Lung (tissue), 12 donors: Measurements from ENCODE around the gene SPATA32. TPM values are rescaled to one million over a fixed set of nuclear protein-coding genes. Genes with fewer than 3 reads are reported as not detected.

Experiments used
- ATAC-seq: fragments of 200-7000 bp; cut with Tn5 transposase; one replicate; pipeline ENCODE4 v1.9.1; 2020; ENCODE audit warnings: moderate number of reproducible peaks; ENCODE audit not compliant: insufficient read depth, low FRiP score
- DNase-seq, 3 donors: peaks; one replicate each; pipeline ENCODE4 v3.0.0-alpha.2; 2013 to 2017
- H3K27ac ChIP-seq, 2 donors: one replicate each; pipeline ENCODE4 v1.5.1; 2013; ENCODE audit warnings: mild to moderate bottlenecking in 2 of 2, moderate library complexity in 2 of 2, control low read depth in 1 of 2, inconsistent platforms in 1 of 2, low read depth in 1 of 2, low read length in 1 of 2
- H3K27me3 ChIP-seq, 3 donors: one replicate each; pipeline ENCODE4 v1.5.1; 2013; ENCODE audit warnings: low read length in 2 of 3; ENCODE audit not compliant: control insufficient read depth in 3 of 3, insufficient read depth in 3 of 3
- H3K36me3 ChIP-seq, 4 donors: one replicate each; pipeline ENCODE4 v1.5.1; 2013; ENCODE audit warnings: low read length in 4 of 4, mild to moderate bottlenecking in 1 of 4, moderate library complexity in 1 of 4; ENCODE audit not compliant: control insufficient read depth in 4 of 4, insufficient read depth in 4 of 4
- H3K4me1 ChIP-seq, 5 donors: one replicate each; pipeline ENCODE4 v1.5.1; 2013; ENCODE audit warnings: low read length in 5 of 5, mild to moderate bottlenecking in 2 of 5, moderate library complexity in 1 of 5; ENCODE audit not compliant: control insufficient read depth in 5 of 5, insufficient read depth in 5 of 5
- H3K4me3 ChIP-seq: one replicate; pipeline ENCODE4 v1.5.1; 2013; ENCODE audit warnings: mild to moderate bottlenecking, control low read depth, moderate library complexity
- H3K9ac ChIP-seq, 2 donors: one replicate each; pipeline ENCODE4 v1.5.1; 2013; ENCODE audit warnings: low read length in 2 of 2, control low read depth in 1 of 2; ENCODE audit not compliant: insufficient read depth in 1 of 2
- H3K9me3 ChIP-seq, 4 donors: one replicate each; pipeline ENCODE4 v1.5.1; 2013; ENCODE audit warnings: low read length in 3 of 4, mild to moderate bottlenecking in 1 of 4, moderate library complexity in 1 of 4; ENCODE audit not compliant: control insufficient read depth in 4 of 4, insufficient read depth in 3 of 4
- CTCF ChIP-seq: IDR thresholded peaks from 2 replicates; pipeline ENCODE4 v1.5.1; 2012; ENCODE audit warnings: mild to moderate bottlenecking; ENCODE audit errors: control extremely low read depth, extremely low read depth
- WGBS, 2 donors: extraction: QIAGEN DNeasy Blood & Tissue Kit; methylation state at CpG; one replicate each; pipeline ENCODE4 v1.1.7; 2013; 5-methylcytosine and 5-hydroxymethylcytosine counted together
- polyA plus RNA-seq, 2 donors: library from polyadenylated mRNA; stranded (reverse); fragments of 200-250 nt; gene quantifications; one replicate each; pipeline ENCODE4 v1.2.1, GENCODE V29; 2013
- total RNA-seq, 2 donors: library from RNA; depleted of rRNA in 1 of 2; stranded (reverse); fragments of >200 nt in 1 of 2; gene quantifications; one replicate each; pipeline ENCODE4 v1.2.1, GENCODE V29; 2014 to 2021
- donor health status: control.
- donor health status: control.
- donor health status: Bipolar disorder and iron deficiency.
- donor health status: healthy.
- donor health status: DM: yes; HTN: yes; CAD: no.

Gene SPATA32
- total and polyA plus RNA-seq, 4 donors, result 0.08 to 0.40 (median 0.21) TPM; not detected in 1

GRCh38 chr17:45300060-45300751, 38.3 kb upstream of the SPATA32 start:
- Histone ChIP-seq H3K4me1 (peaks cover 7 to 14% (median 10%) of the 10 kb centered on the region in 5 donors), H3K4me3 (no peak overlapping the region), H3K36me3 (no peaks in the 10 kb centered on the region), H3K9me3 (no peaks in the 10 kb centered on the region), H3K27ac (no peak overlapping the region), H3K9ac (no peak overlapping the region), H3K27me3 (no peaks in the 10 kb centered on the region)
- ATAC-seq, result no peak
- no peak for TF ChIP-seq CTCF
- WGBS, 2 donors, result 84 to 88% methylated on average over 7 of the region's 7 CpGs
- no peak for DNase-seq

- no peak for ATAC-seq
- H3K4me1 ChIP-seq, result peaks cover 7 to 16% (median 11%) of the 10 kb centered on the region in 5 donors
These were observed 37.5 kb upstream of the SPATA32 start for GRCh38 chr17:45299361-45299760.

GRCh38 chr17:45298546-45299285, 36.8 kb upstream of the SPATA32 start:
- Histone ChIP-seq H3K27me3 (no peaks in the 10 kb centered on the region), H3K9me3 (no peaks in the 10 kb centered on the region), H3K9ac (peak overlapping the region in 1 of 2 donors; percentile 35), H3K4me3 (no peak overlapping the region), H3K4me1 (peaks cover 10 to 22% (median 18%) of the 10 kb centered on the region in 5 donors), H3K36me3 (no peaks in the 10 kb centered on the region), H3K27ac (peak overlapping the region in 1 of 2 donors; percentile 51)
- DNase-seq (no peak), ATAC-seq (no peak)
- 87 to 92% methylated on average over 8 of the region's 8 CpGs for WGBS, 2 donors
- no peak for TF ChIP-seq CTCF

More at GRCh38 chr17:45299361-45299760, 37.5 kb upstream of the SPATA32 start:
- WGBS, 2 donors, result 40 to 62% methylated on average over 2 of the region's 2 CpGs
- no peaks in the 10 kb centered on the region for H3K27me3 ChIP-seq
- no peak for TF ChIP-seq CTCF
- H3K27ac ChIP-seq, result peak overlapping the region in 1 of 2 donors; percentile 51
- no peaks in the 10 kb centered on the region for H3K9me3 ChIP-seq
- no peak overlapping the region for H3K4me3 ChIP-seq
- H3K9ac ChIP-seq, result no peak overlapping the region
- no peaks in the 10 kb centered on the region for H3K36me3 ChIP-seq
- DNase-seq, result peak; percentile 61 to 81 (median 72)
